HEK293 (cell line): ENCODE data around the gene SURF2.

Experiments
- CTCF ChIA-PET: fragments of 350-600 bp; formaldehyde crosslinking; extraction: SDS; loops from one replicate; lab custom pipeline; 2021; ENCODE audit warnings: antibody characterized with exemption; lab: Yijun Ruan, JAX
- POLR2A ChIA-PET: fragments of 300-600 bp; formaldehyde crosslinking; extraction: SDS; loops from one replicate; lab custom pipeline; 2020; ENCODE audit warnings: antibody characterized with exemption, inconsistent platforms; lab: Yijun Ruan, JAX
- H3K27ac ChIP-seq: fragments of 200-500 bp; sonication (Bioruptor generic); 2 replicates; pipeline ENCODE4 v1.5.1; 2014; ENCODE audit warnings: low read depth, low read length, control low read depth, inconsistent platforms; ENCODE audit errors: extremely low read depth
- H3K36me3 ChIP-seq, 2 experiments: fragments of 200-500 bp in 1 of 2; sonication (Bioruptor generic) in 1 of 2; 1 replicate in 1 of 2; 2 replicates in 1 of 2; pipeline ENCODE4 v1.5.1; 2014 to 2017; ENCODE audit warnings: inconsistent platforms in 2 of 2, low read length in 2 of 2; ENCODE audit not compliant: control insufficient read depth in 2 of 2, insufficient read depth in 1 of 2
- H3K4me1 ChIP-seq: fragments of 200-500 bp; sonication (Bioruptor generic); 2 replicates; pipeline ENCODE4 v1.5.1; 2014; ENCODE audit warnings: mild to moderate bottlenecking, low read length, inconsistent platforms; ENCODE audit not compliant: control insufficient read depth, insufficient read depth
- H3K4me3 ChIP-seq: 2 replicates; pipeline ENCODE4 v1.5.1; 2011; ENCODE audit warnings: low read depth, mild to moderate bottlenecking, control low read depth, low read length, moderate library complexity
- H3K9me3 ChIP-seq: fragments of 200-500 bp; sonication (Bioruptor generic); 2 replicates; pipeline ENCODE4 v1.5.1; 2014; ENCODE audit warnings: low read depth, low read length, inconsistent platforms; ENCODE audit not compliant: control insufficient read depth, insufficient read depth
- GFI1B ChIP-seq: fragments of 450-650 bp; formaldehyde crosslinking; IDR thresholded peaks from 2 replicates; pipeline ENCODE4 v1.5.1; 2016; ENCODE audit warnings: missing biosample characterization, missing genetic modification characterization
- KLF10 ChIP-seq: fragments of 450-650 bp; IDR thresholded peaks from 2 replicates; pipeline ENCODE4 v1.5.1; 2018; ENCODE audit warnings: missing biosample characterization, mild to moderate bottlenecking, missing genetic modification characterization
- MYNN ChIP-seq: fragments of 450-650 bp; formaldehyde crosslinking; IDR thresholded peaks from 2 replicates; pipeline ENCODE4 v1.5.1; 2016; ENCODE audit warnings: missing biosample characterization, missing genetic modification characterization, borderline replicate concordance
- SCRT2 ChIP-seq: fragments of 450-650 bp; formaldehyde crosslinking; IDR thresholded peaks from 2 replicates; pipeline ENCODE4 v1.5.1; 2016; ENCODE audit warnings: missing biosample characterization, missing genetic modification characterization
- ZNF114 ChIP-seq: fragments of 450-650 bp; formaldehyde crosslinking; IDR thresholded peaks from 2 replicates; pipeline ENCODE4 v1.5.0; 2017; ENCODE audit warnings: missing biosample characterization, missing genetic modification characterization
- ZNF157 ChIP-seq: fragments of 450-650 bp; formaldehyde crosslinking; IDR thresholded peaks from 2 replicates; pipeline ENCODE4 v1.5.1; 2016; ENCODE audit warnings: missing biosample characterization, missing genetic modification characterization
- ZNF174 ChIP-seq: fragments of 450-650 bp; formaldehyde crosslinking; IDR thresholded peaks from 2 replicates; pipeline ENCODE4 v1.5.0; 2017; ENCODE audit warnings: missing biosample characterization, mild to moderate bottlenecking, missing genetic modification characterization
- ZNF335 ChIP-seq: fragments of 450-650 bp; formaldehyde crosslinking; conservative IDR thresholded peaks from 2 replicates; pipeline ENCODE4 v1.5.1; 2016; ENCODE audit warnings: missing biosample characterization, missing genetic modification characterization
- ZNF521 ChIP-seq: fragments of 450-650 bp; formaldehyde crosslinking; IDR thresholded peaks from 2 replicates; pipeline ENCODE4 v1.5.1; 2017; ENCODE audit warnings: missing biosample characterization, mild to moderate bottlenecking, missing genetic modification characterization
- ZNF621 ChIP-seq: fragments of 450-650 bp; formaldehyde crosslinking; IDR thresholded peaks from 2 replicates; pipeline ENCODE4 v1.5.1; 2017; ENCODE audit warnings: missing biosample characterization, missing genetic modification characterization
- ZNF626 ChIP-seq: fragments of 450-650 bp; sonication (Bioruptor Pico); formaldehyde crosslinking; IDR thresholded peaks from 2 replicates; pipeline ENCODE4 v1.5.1; 2018; ENCODE audit warnings: missing biosample characterization, missing genetic modification characterization, inconsistent platforms
- ZNF654 ChIP-seq: fragments of 450-650 bp; formaldehyde crosslinking; IDR thresholded peaks from 2 replicates; pipeline ENCODE4 v1.5.1; 2016; ENCODE audit warnings: low read depth, missing biosample characterization, missing genetic modification characterization
- ZNF76 ChIP-seq: fragments of 450-650 bp; formaldehyde crosslinking; IDR thresholded peaks from 2 replicates; pipeline ENCODE4; 2016; ENCODE audit warnings: low read depth, missing biosample characterization, missing genetic modification characterization, borderline replicate concordance
- ZNF791 ChIP-seq: fragments of 450-650 bp; formaldehyde crosslinking; IDR thresholded peaks from 2 replicates; pipeline ENCODE4 v1.5.1; 2016; ENCODE audit warnings: missing biosample characterization, missing genetic modification characterization
- TF ChIP-seq, protein P1 (sequence below): fragments of 450-650 bp; formaldehyde crosslinking; IDR thresholded peaks from 2 replicates; pipeline ENCODE4 v1.5.1; 2016; ENCODE audit warnings: missing biosample characterization, missing genetic modification characterization
- TF ChIP-seq, protein P2 (sequence below): fragments of 450-650 bp; formaldehyde crosslinking; IDR thresholded peaks from 2 replicates; pipeline ENCODE4; 2016; ENCODE audit warnings: missing biosample characterization, missing genetic modification characterization
- TF ChIP-seq, protein P3 (sequence below): fragments of 450-650 bp; formaldehyde crosslinking; IDR thresholded peaks from 2 replicates; pipeline ENCODE4 v1.5.1; 2017; ENCODE audit warnings: missing biosample characterization, missing genetic modification characterization
- TF ChIP-seq, protein P4 (sequence below): fragments of 450-650 bp; IDR thresholded peaks from 2 replicates; pipeline ENCODE4 v1.5.1; 2018; ENCODE audit warnings: missing biosample characterization, mild to moderate bottlenecking, missing genetic modification characterization

SURF2 gene

DNA sequence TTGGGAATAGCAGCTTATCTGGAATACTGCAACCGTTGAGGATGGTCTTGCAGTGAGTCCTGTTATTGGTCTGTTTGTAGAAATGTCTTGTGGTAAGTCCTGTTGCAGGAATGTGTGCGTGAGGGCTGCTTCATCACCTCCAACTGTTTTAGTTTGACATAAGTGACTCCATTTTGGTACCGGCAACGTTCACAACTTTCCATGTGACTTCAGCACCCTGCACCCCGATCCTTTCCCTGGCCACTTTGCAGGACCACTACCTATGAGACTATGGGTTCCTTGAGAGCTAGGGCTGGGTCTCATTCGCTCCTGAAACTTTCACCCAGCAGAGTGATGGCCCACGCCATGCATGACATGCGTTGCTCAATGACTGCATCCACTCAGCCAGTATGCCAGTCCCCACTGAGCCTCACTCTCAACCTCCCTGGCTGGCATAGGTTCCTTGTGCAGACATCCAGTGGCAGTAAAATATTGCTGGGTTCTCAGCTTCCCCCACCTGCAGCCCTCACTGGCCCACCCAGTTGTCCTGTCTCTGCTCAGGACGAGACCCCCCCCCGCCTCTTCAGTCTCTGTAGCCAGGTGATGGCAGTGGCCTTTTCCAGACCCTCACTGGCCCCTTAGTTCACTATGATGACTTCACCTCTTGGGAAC, 28.4 kb upstream of the SURF2 start:
- H3K4me1 ChIP-seq: no peaks in the 10 kb centered on the region
- ChIA-PET POLR2A (interaction anchor here (3.1 kb wide), 1 partner anchor 142 kb away, joined by 19 read pairs; no protein-coding TSS in a partner anchor), CTCF (interaction anchor here (0.7 to 8.9 kb wide), 5 partner anchors 89 to 178 kb away, joined by 3 to 159 read pairs (median 40); no protein-coding TSS in a partner anchor)
- H3K4me3 ChIP-seq: no peak overlapping the region
- no peak overlapping the region for H3K27ac ChIP-seq
- H3K9me3 ChIP-seq: no peaks in the 10 kb centered on the region
- no peak for TF ChIP-seq ZNF791 (tag by site-specific recombination)
- TF ChIP-seq, protein P1, sequence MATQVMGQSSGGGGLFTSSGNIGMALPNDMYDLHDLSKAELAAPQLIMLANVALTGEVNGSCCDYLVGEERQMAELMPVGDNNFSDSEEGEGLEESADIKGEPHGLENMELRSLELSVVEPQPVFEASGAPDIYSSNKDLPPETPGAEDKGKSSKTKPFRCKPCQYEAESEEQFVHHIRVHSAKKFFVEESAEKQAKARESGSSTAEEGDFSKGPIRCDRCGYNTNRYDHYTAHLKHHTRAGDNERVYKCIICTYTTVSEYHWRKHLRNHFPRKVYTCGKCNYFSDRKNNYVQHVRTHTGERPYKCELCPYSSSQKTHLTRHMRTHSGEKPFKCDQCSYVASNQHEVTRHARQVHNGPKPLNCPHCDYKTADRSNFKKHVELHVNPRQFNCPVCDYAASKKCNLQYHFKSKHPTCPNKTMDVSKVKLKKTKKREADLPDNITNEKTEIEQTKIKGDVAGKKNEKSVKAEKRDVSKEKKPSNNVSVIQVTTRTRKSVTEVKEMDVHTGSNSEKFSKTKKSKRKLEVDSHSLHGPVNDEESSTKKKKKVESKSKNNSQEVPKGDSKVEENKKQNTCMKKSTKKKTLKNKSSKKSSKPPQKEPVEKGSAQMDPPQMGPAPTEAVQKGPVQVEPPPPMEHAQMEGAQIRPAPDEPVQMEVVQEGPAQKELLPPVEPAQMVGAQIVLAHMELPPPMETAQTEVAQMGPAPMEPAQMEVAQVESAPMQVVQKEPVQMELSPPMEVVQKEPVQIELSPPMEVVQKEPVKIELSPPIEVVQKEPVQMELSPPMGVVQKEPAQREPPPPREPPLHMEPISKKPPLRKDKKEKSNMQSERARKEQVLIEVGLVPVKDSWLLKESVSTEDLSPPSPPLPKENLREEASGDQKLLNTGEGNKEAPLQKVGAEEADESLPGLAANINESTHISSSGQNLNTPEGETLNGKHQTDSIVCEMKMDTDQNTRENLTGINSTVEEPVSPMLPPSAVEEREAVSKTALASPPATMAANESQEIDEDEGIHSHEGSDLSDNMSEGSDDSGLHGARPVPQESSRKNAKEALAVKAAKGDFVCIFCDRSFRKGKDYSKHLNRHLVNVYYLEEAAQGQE (tag by site-specific recombination): no peak
- TF ChIP-seq GFI1B (tag by site-specific recombination): no peak
- TF ChIP-seq, protein P2, sequence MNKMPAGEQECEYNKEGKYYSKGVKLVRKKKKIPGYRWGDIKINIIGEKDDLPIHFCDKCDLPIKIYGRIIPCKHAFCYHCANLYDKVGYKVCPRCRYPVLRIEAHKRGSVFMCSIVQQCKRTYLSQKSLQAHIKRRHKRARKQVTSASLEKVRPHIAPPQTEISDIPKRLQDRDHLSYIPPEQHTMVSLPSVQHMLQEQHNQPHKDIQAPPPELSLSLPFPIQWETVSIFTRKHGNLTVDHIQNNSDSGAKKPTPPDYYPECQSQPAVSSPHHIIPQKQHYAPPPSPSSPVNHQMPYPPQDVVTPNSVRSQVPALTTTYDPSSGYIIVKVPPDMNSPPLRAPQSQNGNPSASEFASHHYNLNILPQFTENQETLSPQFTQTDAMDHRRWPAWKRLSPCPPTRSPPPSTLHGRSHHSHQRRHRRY (tag by site-specific recombination): no peak
- TF ChIP-seq MYNN: no peak
- TF ChIP-seq ZNF335 (tag by site-specific recombination): no peak
- TF ChIP-seq KLF10 (tag by site-specific recombination): no peak
- TF ChIP-seq, protein P3, sequence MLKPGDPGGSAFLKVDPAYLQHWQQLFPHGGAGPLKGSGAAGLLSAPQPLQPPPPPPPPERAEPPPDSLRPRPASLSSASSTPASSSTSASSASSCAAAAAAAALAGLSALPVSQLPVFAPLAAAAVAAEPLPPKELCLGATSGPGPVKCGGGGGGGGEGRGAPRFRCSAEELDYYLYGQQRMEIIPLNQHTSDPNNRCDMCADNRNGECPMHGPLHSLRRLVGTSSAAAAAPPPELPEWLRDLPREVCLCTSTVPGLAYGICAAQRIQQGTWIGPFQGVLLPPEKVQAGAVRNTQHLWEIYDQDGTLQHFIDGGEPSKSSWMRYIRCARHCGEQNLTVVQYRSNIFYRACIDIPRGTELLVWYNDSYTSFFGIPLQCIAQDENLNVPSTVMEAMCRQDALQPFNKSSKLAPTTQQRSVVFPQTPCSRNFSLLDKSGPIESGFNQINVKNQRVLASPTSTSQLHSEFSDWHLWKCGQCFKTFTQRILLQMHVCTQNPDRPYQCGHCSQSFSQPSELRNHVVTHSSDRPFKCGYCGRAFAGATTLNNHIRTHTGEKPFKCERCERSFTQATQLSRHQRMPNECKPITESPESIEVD (tag by site-specific recombination): no peak
- TF ChIP-seq ZNF174 (tag by site-specific recombination): no peak
- no peak for TF ChIP-seq ZNF621 (tag by site-specific recombination)
- no peak for TF ChIP-seq ZNF521 (tag by site-specific recombination)
- TF ChIP-seq, protein P4, sequence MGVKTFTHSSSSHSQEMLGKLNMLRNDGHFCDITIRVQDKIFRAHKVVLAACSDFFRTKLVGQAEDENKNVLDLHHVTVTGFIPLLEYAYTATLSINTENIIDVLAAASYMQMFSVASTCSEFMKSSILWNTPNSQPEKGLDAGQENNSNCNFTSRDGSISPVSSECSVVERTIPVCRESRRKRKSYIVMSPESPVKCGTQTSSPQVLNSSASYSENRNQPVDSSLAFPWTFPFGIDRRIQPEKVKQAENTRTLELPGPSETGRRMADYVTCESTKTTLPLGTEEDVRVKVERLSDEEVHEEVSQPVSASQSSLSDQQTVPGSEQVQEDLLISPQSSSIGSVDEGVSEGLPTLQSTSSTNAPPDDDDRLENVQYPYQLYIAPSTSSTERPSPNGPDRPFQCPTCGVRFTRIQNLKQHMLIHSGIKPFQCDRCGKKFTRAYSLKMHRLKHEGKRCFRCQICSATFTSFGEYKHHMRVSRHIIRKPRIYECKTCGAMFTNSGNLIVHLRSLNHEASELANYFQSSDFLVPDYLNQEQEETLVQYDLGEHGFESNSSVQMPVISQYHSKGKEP (tag by site-specific recombination): no peak
- no peak for TF ChIP-seq SCRT2
- TF ChIP-seq ZNF654 (tag by site-specific recombination): no peak
- no peak for TF ChIP-seq ZNF76 (tag by site-specific recombination)
- no peak for TF ChIP-seq ZNF114
- TF ChIP-seq ZNF626 (tag by site-specific recombination): no peak
- no peak for TF ChIP-seq ZNF157 (tag by site-specific recombination)
- H3K36me3 ChIP-seq: peaks cover 4 to 33% of the 10 kb centered on the region in 2 experiments; a peak in 2 of 3 replicates
